ENCODE measurements around the gene B3GNT7. TPM values are rescaled to one million over a fixed set of nuclear protein-coding genes. Genes with fewer than 3 reads are reported as not detected.

The B3GNT7 gene
- total RNA-seq, 1 experiment from 2014 or later, result 11.0 TPM

DNA sequence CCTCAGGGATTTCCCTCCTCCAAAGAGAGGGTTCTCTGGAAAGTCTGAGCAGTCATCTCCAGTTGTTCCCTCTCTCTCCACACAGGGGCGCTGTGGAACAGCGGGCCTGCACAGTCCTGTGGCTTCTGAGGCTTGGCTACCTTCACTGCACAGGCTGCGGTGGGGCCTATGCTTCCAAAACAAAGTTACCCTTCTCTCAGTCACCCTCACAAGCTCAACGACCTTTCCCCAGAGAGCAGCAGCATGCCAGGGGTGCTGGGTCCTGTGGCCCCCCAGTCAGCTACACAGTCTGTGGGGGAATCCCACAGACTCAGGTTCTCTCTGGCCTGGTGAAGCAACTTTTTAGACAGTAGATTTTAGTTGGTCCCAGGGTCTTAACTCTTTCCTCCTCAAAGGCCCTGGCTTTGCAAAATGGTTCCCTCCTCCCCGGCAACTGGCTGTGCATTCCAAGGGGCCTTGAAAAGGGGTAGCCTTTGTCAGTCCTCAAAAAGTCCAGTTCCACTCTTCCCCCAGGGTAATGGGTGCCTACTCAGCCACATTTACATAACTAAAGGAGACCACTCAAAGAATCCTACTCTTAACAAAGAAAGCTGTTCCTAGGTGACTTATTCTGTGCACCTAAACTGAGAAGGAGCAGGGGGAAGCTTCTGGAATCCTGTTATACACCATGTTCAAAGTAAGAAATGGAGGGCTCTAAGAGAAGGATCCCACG is 14.9 kb downstream of the B3GNT7 start:
- no peak overlapping the region for H3K4me2 ChIP-seq (ENCODE audit: low read length)
- no peak overlapping the region for H2AFZ ChIP-seq (ENCODE audit: low read length)
- H3K9me3 ChIP-seq (ENCODE audit: low read length), result no peaks in the 10 kb centered on the region
- no peaks in the 10 kb centered on the region for H3K36me3 ChIP-seq (ENCODE audit: low read depth, low read length)
- ChIA-PET CTCF (no interaction called here), POLR2A (ENCODE audit: unreplicated experiment) (no interaction called here)
- no peak overlapping the region for H3K4me3 ChIP-seq (ENCODE audit: low read length)
- H3K9ac ChIP-seq (ENCODE audit: low read length), result no peak overlapping the region
- H3K27me3 ChIP-seq (ENCODE audit: low read length), result no peaks in the 10 kb centered on the region
- no peaks in the 10 kb centered on the region for H3F3A ChIP-seq (ENCODE audit: low read length, unreplicated experiment)
- H3K4me1 ChIP-seq (ENCODE audit: insufficient read depth, low read length), result peaks cover 27% of the 10 kb centered on the region
- H4K20me1 ChIP-seq (ENCODE audit: low read length), result no peaks in the 10 kb centered on the region
- no peaks in the 10 kb centered on the region for H3K9me2 ChIP-seq (replicated peaks; ENCODE audit: low read length)
- intact Hi-C loops (cut with micrococcal nuclease), result no loop called here
- H3K79me2 ChIP-seq (ENCODE audit: low read length), result no peaks in the 10 kb centered on the region
- no peak for DNase-seq
- BruUV-seq (replicated peaks), result no TSS peak
- TF ChIP-seq CTCF (conservative IDR thresholded peaks at IDR 0.05; ENCODE audit: low read depth, low read length) (peak; percentile 64), EZH2phosphoT487 (IDR thresholded peaks at IDR 0.05; ENCODE audit: borderline replicate concordance, low read length) (no peak), EZH2 (IDR thresholded peaks at IDR 0.05; ENCODE audit: low read length, unreplicated experiment) (no peak)
- no peak for ATAC-seq
- H3K27ac ChIP-seq (ENCODE audit: low read length), result no peak overlapping the region

- intact Hi-C loops (cut with micrococcal nuclease), result no loop called here
- peak overlapping the region; percentile 96 for H2AFZ ChIP-seq (ENCODE audit: low read length)
- POLR2A ChIA-PET (ENCODE audit: unreplicated experiment), result no interaction called here
These were observed 15.7 kb downstream of the B3GNT7 start for GRCh38 chr2:231411237-231411636.

More at GRCh38 chr2:231411237-231411636, 15.7 kb downstream of the B3GNT7 start:
- TSS peak; percentile 84 for BruUV-seq (replicated peaks)
- ATAC-seq (no peak), DNase-seq (peak; percentile 45)
- Histone ChIP-seq H3K79me2 (ENCODE audit: low read length) (no peaks in the 10 kb centered on the region), H3K36me3 (ENCODE audit: low read depth, low read length) (no peaks in the 10 kb centered on the region), H3K4me2 (ENCODE audit: low read length) (peak overlapping the region; percentile 90), H3F3A (ENCODE audit: low read length, unreplicated experiment) (no peaks in the 10 kb centered on the region), H3K9ac (ENCODE audit: low read length) (peak overlapping the region; percentile 82), H4K20me1 (ENCODE audit: low read length) (no peaks in the 10 kb centered on the region), H3K4me3 (ENCODE audit: low read length) (peak overlapping the region; percentile 85), H3K4me1 (ENCODE audit: insufficient read depth, low read length) (peaks cover 22% of the 10 kb centered on the region), H3K9me2 (replicated peaks; ENCODE audit: low read length) (no peaks in the 10 kb centered on the region), H3K9me3 (ENCODE audit: low read length) (no peaks in the 10 kb centered on the region), H3K27ac (ENCODE audit: low read length) (peak overlapping the region; percentile 77), H3K27me3 (ENCODE audit: low read length) (no peaks in the 10 kb centered on the region)
- TF ChIP-seq EZH2 (IDR thresholded peaks at IDR 0.05; ENCODE audit: low read length, unreplicated experiment), result no peak
- no peak for TF ChIP-seq EZH2phosphoT487 (IDR thresholded peaks at IDR 0.05; ENCODE audit: borderline replicate concordance, low read length)
- no peak for TF ChIP-seq CTCF (conservative IDR thresholded peaks at IDR 0.05; ENCODE audit: low read depth, low read length)
- CTCF ChIA-PET, result interaction anchor here (0.6 to 1.4 kb wide), 3 partner anchors 11 to 277 kb away, joined by 3 to 5 read pairs (median 4); no protein-coding TSS in a partner anchor
